DMS153 treated with DMSO at 0.1 percent for 48 hours (cell line): ENCODE measurements around the gene XRCC1.
A peak's percentile ranks its signal among the peaks of the same experiment; 100 is the strongest.

Experiments used
- DNase-seq: peaks from one replicate; lab custom pipeline; 2025; ENCODE audit not compliant: unreplicated experiment; lab: John Stamatoyannopoulos, UW

Gene XRCC1

DNA sequence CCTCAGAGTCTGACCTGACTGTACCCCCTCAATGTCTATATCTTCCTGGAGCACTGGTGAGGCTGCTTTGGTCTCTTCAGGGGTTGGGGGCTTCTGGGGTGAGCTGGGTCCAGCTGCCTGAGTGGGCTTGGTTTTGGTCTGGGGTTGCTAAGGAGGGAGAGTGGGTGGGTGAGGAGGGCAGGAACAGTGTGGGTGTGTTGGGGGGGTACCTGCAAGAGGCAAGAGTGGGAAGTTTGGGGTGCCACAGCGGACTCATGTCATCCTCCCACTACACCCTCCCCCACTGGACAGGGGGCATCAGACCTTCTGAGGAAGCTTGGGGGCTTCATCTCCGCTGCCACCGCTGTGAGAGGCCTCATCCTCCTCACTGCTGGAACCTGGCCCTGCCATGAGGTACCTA is 28.7 kb downstream of the XRCC1 start:
- DNase-seq = no peak

GRCh38 chr19:43545981-43546380 is 29.3 kb downstream of the XRCC1 start:
- no peak for DNase-seq

DNA sequence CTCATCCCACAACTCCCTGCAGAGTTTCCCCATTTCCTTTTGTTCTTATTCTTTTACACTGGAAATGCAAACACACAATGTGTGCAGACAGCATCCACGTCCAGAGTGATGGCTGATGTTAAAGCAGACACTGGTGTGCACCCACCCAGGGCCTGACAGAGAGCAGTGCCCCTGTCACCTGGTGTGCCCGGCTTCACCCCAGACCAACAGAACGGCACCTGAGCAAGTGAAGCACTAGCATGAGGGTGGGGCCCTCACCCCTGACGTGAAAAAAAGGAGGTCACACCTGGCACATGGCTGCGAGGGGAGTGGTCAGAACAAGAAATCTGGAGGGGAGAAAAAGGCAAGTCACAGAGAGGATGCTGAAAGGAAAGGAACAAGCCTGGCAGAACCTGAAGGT is 30.1 kb downstream of the XRCC1 start:
- no peak for DNase-seq

DNA sequence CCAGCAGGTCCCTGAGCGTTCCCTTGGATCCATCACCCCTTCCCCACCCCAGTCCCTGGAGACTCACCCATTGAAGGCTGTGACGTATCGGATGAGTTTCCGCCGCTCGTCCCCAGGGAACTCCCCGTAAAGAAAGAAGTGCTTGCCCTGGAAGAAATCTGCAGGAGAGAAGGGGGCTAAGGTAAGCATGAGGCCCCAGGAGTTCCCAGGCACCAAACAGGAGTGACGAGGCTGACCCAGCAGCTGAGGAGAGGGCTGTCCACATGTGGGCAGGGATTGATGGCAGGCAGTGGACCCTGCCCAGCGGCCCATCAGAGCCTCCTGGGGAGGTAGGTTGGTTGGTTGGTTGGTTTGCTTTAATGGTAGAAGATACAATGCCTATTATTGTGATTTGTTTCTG is 31.2 kb downstream of the XRCC1 start:
- DNase-seq = no peak

- no peak for DNase-seq
Observed at GRCh38 chr19:43541920-43542650, 33.2 kb downstream of the XRCC1 start.

DNA sequence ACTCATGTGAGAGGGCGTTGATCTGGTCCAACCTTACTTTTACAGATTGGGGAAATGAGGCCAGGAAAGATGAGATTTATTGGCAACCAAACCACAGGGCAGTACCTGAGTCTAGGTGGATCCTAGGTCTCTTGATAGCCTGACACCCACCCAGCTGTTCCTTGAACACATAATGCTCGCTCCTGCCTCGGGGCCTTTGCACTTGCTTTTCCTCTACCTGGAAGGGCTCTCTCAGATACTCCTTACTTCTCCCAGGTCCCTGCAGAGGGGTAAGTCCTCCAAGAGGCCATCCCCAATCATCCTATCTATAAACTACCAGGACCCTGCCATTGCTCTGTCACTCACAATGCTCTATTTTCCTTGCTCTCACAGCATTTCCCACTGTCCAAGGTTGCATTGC is 34.9 kb downstream of the XRCC1 start:
- no peak for DNase-seq

- DNase-seq = no peak
Observed at GRCh38 chr19:43538922-43539321, 36.4 kb downstream of the XRCC1 start.

DNA sequence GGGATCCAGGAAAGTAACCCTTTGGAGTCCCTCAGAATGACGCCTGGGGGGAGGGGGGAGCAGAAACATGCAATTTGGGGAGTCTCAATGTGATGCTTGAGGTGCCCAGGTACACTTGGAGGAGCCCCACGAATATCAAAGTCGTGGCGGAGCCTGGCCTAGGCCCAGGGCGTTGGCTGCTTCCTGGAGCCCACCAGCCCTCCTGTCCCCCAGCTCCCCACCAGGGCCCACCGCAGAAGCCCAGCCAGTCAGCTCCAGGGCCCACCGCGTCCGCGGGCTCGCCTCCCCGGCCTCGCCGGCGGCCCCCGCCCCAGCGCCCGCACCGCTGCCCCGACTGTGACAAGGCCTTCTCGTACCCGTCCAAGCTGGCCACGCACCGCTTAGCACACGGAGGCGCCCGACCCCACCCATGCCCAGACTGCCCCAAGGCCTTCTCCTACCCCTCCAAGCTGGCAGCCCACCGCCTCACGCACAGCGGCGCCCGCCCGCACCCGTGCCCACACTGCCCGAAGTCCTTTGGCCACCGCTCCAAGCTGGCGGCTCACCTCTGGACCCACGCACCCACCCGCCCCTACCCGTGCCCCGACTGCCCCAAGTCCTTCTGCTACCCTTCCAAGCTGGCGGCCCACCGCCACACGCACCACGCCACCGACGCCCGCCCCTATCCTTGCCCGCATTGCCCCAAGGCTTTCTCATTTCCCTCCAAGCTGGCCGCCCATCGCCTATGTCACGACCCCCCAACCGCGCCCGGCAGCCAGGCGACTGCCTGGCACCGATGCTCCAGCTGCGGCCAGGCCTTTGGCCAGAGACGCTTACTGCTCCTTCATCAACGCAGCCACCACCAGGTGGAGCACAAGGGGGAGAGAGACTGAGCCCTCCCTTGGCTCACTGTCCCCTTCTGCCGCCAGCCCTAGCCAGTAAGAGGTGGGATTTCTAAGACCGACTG is 40.2 kb downstream of the XRCC1 start:
- DNase-seq = no peak

GRCh38 chr19:43534305-43534815 is 41.0 kb downstream of the XRCC1 start:
- DNase-seq = no peak

GRCh38 chr19:43533546-43534304 is 41.6 kb downstream of the XRCC1 start:
- DNase-seq = peak; percentile 95

- DNase-seq = peak; percentile 80
Observed at GRCh38 chr19:43532962-43533545, 42.3 kb downstream of the XRCC1 start, which contains the start of gene ZNF575. TSS of gene ZNF575 (plus strand) at chr19:43533188. CDS start at chr19:43534423, 1,235 bp downstream.

- no peak for DNase-seq
Observed at GRCh38 chr19:43532571-43532961, 42.8 kb downstream of the XRCC1 start.

DNA sequence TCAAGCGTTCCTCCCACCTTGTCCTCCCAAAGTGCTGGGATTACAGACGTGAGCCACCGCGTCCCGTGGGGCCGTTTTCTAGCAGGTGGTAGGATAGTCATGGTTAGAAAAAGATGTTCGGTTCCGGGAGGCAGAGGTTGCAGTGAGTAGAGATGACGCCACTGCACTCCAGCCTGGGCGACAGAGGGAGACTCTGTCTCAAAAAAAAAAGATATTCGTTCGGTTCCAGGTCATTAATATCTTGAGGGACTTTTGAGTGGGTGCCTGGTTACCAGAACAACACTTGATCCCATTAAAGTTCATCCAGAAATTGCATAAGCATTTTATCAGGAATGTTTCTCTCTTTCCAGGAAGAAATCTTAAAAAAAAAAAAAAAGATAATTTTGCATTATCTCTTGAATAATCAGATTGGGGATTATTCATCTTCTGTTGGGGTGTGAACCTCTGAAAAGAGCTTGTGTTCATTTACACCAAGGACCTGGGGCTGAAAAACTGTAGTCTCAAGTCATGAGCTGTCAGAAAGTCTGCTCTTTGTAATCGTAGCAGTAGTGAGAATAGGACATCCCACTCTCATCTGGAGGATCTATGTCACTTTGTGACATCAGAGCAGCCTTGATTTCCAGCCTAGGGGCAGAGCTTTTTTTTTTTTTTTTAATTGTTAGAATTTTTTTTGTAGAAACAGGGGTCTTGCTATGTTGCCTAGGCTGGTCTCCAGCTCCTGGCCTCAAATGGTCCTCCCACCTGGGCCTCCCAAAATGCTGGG is 47.3 kb downstream of the XRCC1 start:
- DNase-seq = peak; percentile 80

DNA sequence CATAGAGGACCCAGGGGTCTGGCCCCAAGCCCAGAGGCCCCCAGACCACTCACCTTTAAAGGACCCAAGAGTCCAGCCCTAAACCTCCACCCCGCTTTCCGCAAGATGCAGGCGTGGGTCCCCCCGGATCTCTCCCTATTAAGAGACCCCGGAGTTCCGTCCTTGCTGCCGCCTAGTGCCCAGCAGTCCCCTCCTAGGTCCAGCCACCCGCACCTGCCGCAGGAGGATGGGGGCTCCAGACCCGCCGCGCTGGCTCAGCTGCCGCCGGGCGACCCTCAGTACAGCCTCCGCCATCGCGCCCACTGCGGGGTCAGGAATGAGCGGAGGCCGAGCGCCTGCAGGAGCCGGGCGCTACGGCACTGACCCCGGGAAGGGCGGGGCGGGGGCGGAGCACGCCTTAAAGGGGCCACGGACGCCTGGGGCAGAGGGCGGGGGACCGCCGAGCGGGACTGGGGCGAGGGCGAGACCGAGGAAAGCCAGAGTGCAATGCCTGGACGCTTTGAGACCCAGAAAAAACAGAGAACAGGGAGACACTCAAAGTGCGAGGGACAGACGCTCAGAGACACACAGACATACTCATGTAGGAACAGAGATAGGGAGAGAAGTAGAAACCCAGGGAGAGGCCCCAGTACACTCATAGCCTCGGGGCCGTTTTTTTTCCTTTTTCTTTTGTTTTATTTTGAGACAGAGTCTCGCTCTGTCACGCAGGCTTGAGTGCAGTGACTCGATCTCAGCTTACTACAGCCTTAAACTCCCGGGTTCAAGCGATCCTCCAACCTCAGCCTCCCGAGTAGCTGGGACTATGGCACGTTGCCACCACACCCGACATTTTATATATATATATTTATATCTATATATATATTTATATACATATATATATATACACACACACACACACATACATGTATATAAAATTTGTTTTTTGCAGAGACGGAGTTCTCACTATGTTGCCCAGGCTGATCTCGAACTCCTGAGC is 48.2 kb downstream of the XRCC1 start, which contains the start of gene ETHE1:
Gene ETHE1, minus strand, starts transcription at position 318 of the 976 bp plus-strand sequence. Its CDS starts 24 bp downstream, at position 294.
- DNase-seq = peak; percentile 12

- DNase-seq = no peak
Observed at GRCh38 chr19:43525836-43526771, 49.2 kb downstream of the XRCC1 start.

DNA sequence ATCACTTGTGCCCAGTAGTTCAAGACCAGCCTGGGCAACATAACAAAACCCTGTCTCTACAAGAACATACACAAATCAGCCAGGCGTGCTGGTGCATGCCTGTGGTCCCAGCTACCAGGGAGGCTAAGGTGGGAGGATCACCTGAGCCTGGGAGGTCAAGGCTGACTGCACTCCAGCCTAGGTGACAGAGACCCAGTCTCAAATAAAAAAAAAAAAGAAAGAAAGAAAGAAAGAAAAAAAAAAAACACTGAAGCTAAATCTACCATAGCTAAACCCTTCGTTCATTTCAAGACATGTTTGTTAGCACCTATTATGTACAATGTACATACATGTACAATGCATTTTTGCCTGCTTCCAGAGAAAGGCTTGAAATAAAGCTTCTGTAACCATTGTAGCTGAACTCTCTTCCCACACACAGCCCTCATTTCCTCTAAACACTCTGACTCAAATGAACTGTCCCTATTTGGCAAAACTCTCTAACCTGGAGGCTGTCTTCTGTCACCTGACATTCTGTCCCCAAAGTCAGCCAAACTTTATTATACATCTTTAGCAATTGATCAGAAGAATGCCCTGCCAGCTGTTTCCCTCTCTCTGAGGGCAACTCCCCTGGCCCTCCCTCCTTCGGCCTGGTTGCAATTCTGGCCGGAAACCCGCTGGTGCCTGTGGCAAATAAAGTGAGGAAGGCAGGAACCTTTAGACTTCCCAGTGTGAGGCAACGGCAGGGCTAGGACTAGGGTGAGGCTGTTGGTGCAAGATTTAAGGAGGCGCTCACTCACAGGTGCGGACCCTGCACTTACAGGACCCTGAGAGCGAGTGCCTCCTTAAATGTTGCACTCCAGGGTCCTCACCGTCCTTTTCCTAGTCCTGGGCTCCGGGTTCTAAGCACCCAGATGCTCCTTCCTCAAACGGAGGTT is 50.1 kb downstream of the XRCC1 start:
- peak; percentile 13 for DNase-seq
